Fibroblast of the aortic adventitia (primary cell): ENCODE data around the gene KLHL42. TPM values are rescaled to one million over a fixed set of nuclear protein-coding genes. Genes with fewer than 3 reads are reported as not detected.

Experiments used
- DNase-seq: peaks from one replicate; pipeline ENCODE4 v3.0.0-alpha.2; 2010; ENCODE audit warnings: low read depth
- H3K4me3 ChIP-seq: 2 replicates; pipeline ENCODE4 v1.5.1; 2011; ENCODE audit warnings: low read depth, mild to moderate bottlenecking, control low read depth, low read length, moderate library complexity
- CTCF ChIP-seq: IDR thresholded peaks from 2 replicates; pipeline ENCODE4 v1.5.1; 2011; ENCODE audit warnings: mild to moderate bottlenecking, low read length, control low read depth, inconsistent platforms; ENCODE audit not compliant: insufficient read depth
- total RNA-seq: library from RNA; depleted of rRNA; stranded (reverse); fragments of >200 nt; gene quantifications from 2 replicates; pipeline ENCODE4 v1.2.3, GENCODE V29; 2012; ENCODE audit warnings: low replicate concordance

The KLHL42 gene
- total RNA-seq, 1 donor: 32.5 TPM

- no peak overlapping the region for H3K4me3 ChIP-seq
- no peak for TF ChIP-seq CTCF
- DNase-seq: no peak
These were observed 10.8 kb upstream of the KLHL42 start for GRCh38 chr12:27769142-27769673.

GRCh38 chr12:27771481-27772327 is 8.3 kb upstream of the KLHL42 start:
- no peak for TF ChIP-seq CTCF
- H3K4me3 ChIP-seq: no peak overlapping the region
- no peak for DNase-seq

- no peak overlapping the region for H3K4me3 ChIP-seq
- TF ChIP-seq CTCF: no peak
- no peak for DNase-seq
These were observed 7.5 kb upstream of the KLHL42 start for GRCh38 chr12:27772328-27773049.

GRCh38 chr12:27777141-27777540 is 2.9 kb upstream of the KLHL42 start:
- DNase-seq: no peak
- no peak for TF ChIP-seq CTCF

GRCh38 chr12:27778206-27778605 is 1.8 kb upstream of the KLHL42 start:
- no peak overlapping the region for H3K4me3 ChIP-seq
- TF ChIP-seq CTCF: no peak
- no peak for DNase-seq

More at GRCh38 chr12:27777141-27777540, 2.9 kb upstream of the KLHL42 start:
- no peak overlapping the region for H3K4me3 ChIP-seq

GRCh38 chr12:27779416-27779919 is 565 bp upstream of the KLHL42 start:
- peak overlapping the region; percentile 89 for H3K4me3 ChIP-seq
- DNase-seq: peak; percentile 21
- TF ChIP-seq CTCF: no peak
